GM23248 (cell line): ENCODE data around the gene OR4E1. TPM values are rescaled to one million over a fixed set of nuclear protein-coding genes. Genes with fewer than 3 reads are reported as not detected.
"Not testable (repeated sequence)": the region's sequence is repeated elsewhere in the genome, so short reads cannot be mapped to it uniquely, and the experiment has no call there.

ENCODE experiments used
- DNase-seq: peaks from one replicate; pipeline ENCODE4 v3.0.0-alpha.2; 2015
- H2AFZ ChIP-seq: fragments of 200-600 bp; sonication (generic); 2 replicates; pipeline ENCODE4 v1.6.1; 2016; ENCODE audit warnings: antibody characterized with exemption
- H3F3A ChIP-seq: fragments of 200-600 bp; sonication (generic); 2 replicates; pipeline ENCODE4 v1.6.1; 2016; ENCODE audit warnings: mild to moderate bottlenecking, antibody characterized with exemption, mixed run types; ENCODE audit not compliant: insufficient read depth
- H3K27ac ChIP-seq: fragments of 200-600 bp; sonication (generic); 2 replicates; pipeline ENCODE4 v1.5.1; 2016; ENCODE audit warnings: mild to moderate bottlenecking
- H3K27me3 ChIP-seq: fragments of 200-600 bp; sonication (generic); replicated peaks from 2 replicates; pipeline ENCODE4 v1.6.1; 2016; ENCODE audit warnings: mild to moderate bottlenecking; ENCODE audit not compliant: insufficient read depth
- H3K36me3 ChIP-seq: fragments of 200-600 bp; sonication (generic); 2 replicates; pipeline ENCODE4 v1.6.1; 2016; ENCODE audit warnings: low read depth, mild to moderate bottlenecking
- H3K4me1 ChIP-seq: fragments of 200-600 bp; sonication (generic); 2 replicates; pipeline ENCODE4 v1.6.1; 2016; ENCODE audit warnings: mild to moderate bottlenecking; ENCODE audit not compliant: insufficient read depth
- H3K4me2 ChIP-seq: fragments of 200-600 bp; sonication (generic); one replicate; pipeline ENCODE4 v1.6.1; 2016; ENCODE audit warnings: mild to moderate bottlenecking; ENCODE audit not compliant: unreplicated experiment
- H3K4me3 ChIP-seq: fragments of 200-600 bp; sonication (generic); 2 replicates; pipeline ENCODE4 v1.5.1; 2016; ENCODE audit warnings: mild to moderate bottlenecking
- H3K79me2 ChIP-seq: fragments of 200-600 bp; sonication (generic); 2 replicates; pipeline ENCODE4 v1.6.1; 2016; ENCODE audit warnings: mild to moderate bottlenecking; ENCODE audit not compliant: insufficient read depth
- H3K9ac ChIP-seq: fragments of 200-600 bp; sonication (generic); 2 replicates; pipeline ENCODE4 v1.6.1; 2016; ENCODE audit warnings: mild to moderate bottlenecking
- H3K9me2 ChIP-seq: fragments of 200-600 bp; sonication (generic); 2 replicates; pipeline ENCODE4 v1.6.1; 2016; ENCODE audit warnings: mixed run types, mild to moderate bottlenecking, moderate library complexity; ENCODE audit not compliant: insufficient read depth
- H3K9me3 ChIP-seq: fragments of 200-600 bp; sonication (generic); one replicate; pipeline ENCODE4 v1.6.1; 2017; ENCODE audit warnings: low read depth
- H4K20me1 ChIP-seq: fragments of 200-600 bp; sonication (generic); 2 replicates; pipeline ENCODE4 v1.6.0; 2016; ENCODE audit not compliant: insufficient read depth
- EZH2phosphoT487 ChIP-seq: fragments of 200-600 bp; sonication (generic); IDR thresholded peaks from 2 replicates; pipeline ENCODE4 v1.6.1; 2018; ENCODE audit warnings: antibody characterized with exemption, moderate library complexity, mild to moderate bottlenecking, low read depth; ENCODE audit not compliant: insufficient read depth
- WGBS, 2 experiments: methylation state at CpG; one replicate each; pipeline ENCODE4 v1.1.6; 2015 to 2017; ENCODE audit warnings: low lambda C conversion rate in 2 of 2, low coverage in 1 of 2; ENCODE audit errors: missing lambda C conversion rate in 2 of 2; 5-methylcytosine and 5-hydroxymethylcytosine counted together
- in situ Hi-C: fragments of 300-500 bp; cut with MboI; formaldehyde crosslinking; loops from 2 replicates; pipeline ENCODE4 v1.15.0; 2020
- polyA plus RNA-seq: library from polyadenylated mRNA; unstranded; fragments of >200 nt; fragmentation: Nextera tagmentation; extraction: Ambion mirVana; gene quantifications from 2 replicates; pipeline ENCODE4 v1.2.1, GENCODE V29; 2016
- small RNA-seq: library from RNA; depleted of rRNA; stranded (forward); fragments of <200 nt; gene quantifications from one replicate; pipeline ENCODE3, GENCODE V24; 2014; ENCODE audit warnings: low read depth, low replicate concordance
- total RNA-seq: library from RNA; depleted of rRNA; stranded (reverse); fragments of >200 nt; shearing (Covaris generic); gene quantifications from 2 replicates; pipeline ENCODE4 v1.2.3, GENCODE V29; 2014; rRNA removed

OR4E1 gene
- total and polyA plus RNA-seq, 2 experiments from 2014 or later: not detected

- in situ Hi-C loops: no loop called here
- 15 to 21% methylated on average over 3 of the region's 3 CpGs for WGBS, 2 experiments
- Histone ChIP-seq H3K27ac (no peak overlapping the region), H3K9me2 (no peaks in the 10 kb centered on the region), H4K20me1 (no peaks in the 10 kb centered on the region), H3K4me2 (no peak overlapping the region), H3K36me3 (no peaks in the 10 kb centered on the region), H3K27me3 (no peaks in the 10 kb centered on the region), H3K4me1 (no peaks in the 10 kb centered on the region), H3K79me2 (no peaks in the 10 kb centered on the region), H3K4me3 (no peak overlapping the region), H3F3A (no peaks in the 10 kb centered on the region), H3K9ac (no peak overlapping the region), H2AFZ (no peak overlapping the region), H3K9me3 (no peaks in the 10 kb centered on the region)
- no peak for TF ChIP-seq EZH2phosphoT487
- no peak for DNase-seq
These were observed 42.5 kb downstream of the OR4E1 start for GRCh38 chr14:21631084-21631483.

- H2AFZ ChIP-seq, H3K9me3 ChIP-seq, H3K27me3 ChIP-seq, H3K4me3 ChIP-seq, H3K9ac ChIP-seq, DNase-seq, H3K27ac ChIP-seq, H4K20me1 ChIP-seq, H3K36me3 ChIP-seq, H3K9me2 ChIP-seq, in situ Hi-C loops, H3K4me2 ChIP-seq, H3K4me1 ChIP-seq, H3F3A ChIP-seq, H3K79me2 ChIP-seq: not testable (repeated sequence)
- 35 to 36% methylated on average over 1 of the region's 1 CpG for WGBS, 2 experiments
These were observed 43.1 kb downstream of the OR4E1 start for GRCh38 chr14:21630503-21630902.

- H3K9ac ChIP-seq: no peak overlapping the region
- no peaks in the 10 kb centered on the region for H3K4me1 ChIP-seq
- H3K27me3 ChIP-seq: no peaks in the 10 kb centered on the region
- H3K9me3 ChIP-seq: no peaks in the 10 kb centered on the region
- H4K20me1 ChIP-seq: no peaks in the 10 kb centered on the region
- H3K4me2 ChIP-seq: no peak overlapping the region
- no peaks in the 10 kb centered on the region for H3K36me3 ChIP-seq
- H3K9me2 ChIP-seq: no peaks in the 10 kb centered on the region
- no peaks in the 10 kb centered on the region for H3K79me2 ChIP-seq
- 9 to 19% methylated on average over 3 of the region's 3 CpGs for WGBS, 2 experiments
- in situ Hi-C loops: no loop called here
- no peak for TF ChIP-seq EZH2phosphoT487
- no peak overlapping the region for H2AFZ ChIP-seq
- H3K27ac ChIP-seq: no peak overlapping the region
- DNase-seq: peak; percentile 20
- no peak overlapping the region for H3K4me3 ChIP-seq
- no peaks in the 10 kb centered on the region for H3F3A ChIP-seq
These were observed 47.0 kb downstream of the OR4E1 start for GRCh38 chr14:21626491-21627230.

Small RNA genes within 50 kb of the gene (small RNA-seq; reads per million reads assigned to genes)
- gene AC243972.3: not detected

Other genes starting within 250 kb of the OR4E1 start
- 32.8 and 35.9 TPM in 2 replicates for gene CHD8, start 217.7 kb downstream of the OR4E1 start, total RNA-seq
- gene CHD8, start 217.7 kb downstream of the OR4E1 start, polyA plus RNA-seq: 21.2 and 21.4 TPM in 2 replicates
- 21.1 and 31.6 TPM in 2 replicates for gene RAB2B, start 196.9 kb downstream of the OR4E1 start, total RNA-seq
- 14.7 and 15.6 TPM in 2 replicates for gene RAB2B, start 196.9 kb downstream of the OR4E1 start, polyA plus RNA-seq
- gene TOX4, start 196.6 kb downstream of the OR4E1 start, total RNA-seq: 23.6 and 27.2 TPM in 2 replicates
- gene TOX4, start 196.6 kb downstream of the OR4E1 start, polyA plus RNA-seq: 74.2 TPM in 2 replicates
- 44.1 and 44.5 TPM in 2 replicates for gene METTL3, start 162.5 kb downstream of the OR4E1 start, total RNA-seq
- gene METTL3, start 162.5 kb downstream of the OR4E1 start, polyA plus RNA-seq: 25.6 and 28.6 TPM in 2 replicates
- gene SALL2, start 147.5 kb downstream of the OR4E1 start, total RNA-seq: 0.25 and 2.7 TPM in 2 replicates
- gene SALL2, start 147.5 kb downstream of the OR4E1 start, polyA plus RNA-seq: 0.69 and 1.3 TPM in 2 replicates
- not detected in 2 replicates for gene OR10G3, start 93.7 kb downstream of the OR4E1 start, total RNA-seq
- gene OR10G3, start 93.7 kb downstream of the OR4E1 start, polyA plus RNA-seq: not detected in 2 replicates
- not detected in 2 replicates for gene OR10G2, start 38.9 kb downstream of the OR4E1 start, total RNA-seq
- not detected in 2 replicates for gene OR10G2, start 38.9 kb downstream of the OR4E1 start, polyA plus RNA-seq
- not detected in 2 replicates for gene OR4E2, start 20.0 kb downstream of the OR4E1 start, total RNA-seq
- gene OR4E2, start 20.0 kb downstream of the OR4E1 start, polyA plus RNA-seq: not detected in 2 replicates